Stomach (tissue), 9 donors: ENCODE measurements around the gene MAP3K6. TPM values are rescaled to one million over a fixed set of nuclear protein-coding genes. Genes with fewer than 3 reads are reported as not detected.

Source experiments
- DNase-seq, 2 donors: peaks; one replicate each; pipeline versions ENCODE4 v3.0.0 to v3.0.0-alpha.2; 2013 to 2019
- H3K27ac ChIP-seq, 5 donors: fragments of 200-600 bp in 4 of 5; sonication (generic) in 4 of 5; one replicate each; pipeline ENCODE4 v1.5.1; 2013 to 2019; ENCODE audit warnings: mild to moderate bottlenecking in 1 of 5, moderate library complexity in 1 of 5
- H3K27me3 ChIP-seq, 3 donors: fragments of 200-600 bp; sonication (generic); one replicate each; pipeline ENCODE4 v1.5.1; 2017 to 2019; ENCODE audit warnings: mixed run types in 1 of 3
- H3K36me3 ChIP-seq, 4 donors: fragments of 200-600 bp; sonication (generic); 1 replicate in 3 of 4; 2 replicates in 1 of 4; pipeline ENCODE4 v1.5.1; 2016 to 2019
- H3K4me1 ChIP-seq, 4 donors: fragments of 200-600 bp; sonication (generic); one replicate each; pipeline ENCODE4 v1.5.1; 2016 to 2019
- H3K4me3 ChIP-seq, 4 donors: fragments of 200-600 bp; sonication (generic) in 3 of 4; one replicate each; pipeline ENCODE4 v1.5.1; 2016 to 2019; ENCODE audit warnings: mild to moderate bottlenecking in 1 of 4
- H3K9me3 ChIP-seq, 4 donors: fragments of 200-600 bp; sonication (generic); one replicate each; pipeline ENCODE4 v1.5.1; 2016 to 2019
- CTCF ChIP-seq, 7 experiments: fragments of 450-650 bp in 4 of 7; fragments of 200-600 bp in 3 of 7; sonication (generic) in 3 of 7; IDR thresholded peaks; one replicate each; pipeline ENCODE4 v1.5.1; 2016 to 2019; ENCODE audit warnings: antibody characterized with exemption in 7 of 7, control low read depth in 2 of 7, mild to moderate bottlenecking in 1 of 7
- EP300 ChIP-seq: sonication (generic); formaldehyde crosslinking; IDR thresholded peaks from one replicate; pipeline ENCODE4 v1.6.1; 2017; ENCODE audit warnings: antibody characterized with exemption
- POLR2A ChIP-seq, 4 donors: fragments of 450-650 bp; IDR thresholded peaks; one replicate each; pipeline ENCODE4 v1.6.1; 2016; ENCODE audit warnings: antibody characterized with exemption in 4 of 4, control low read depth in 2 of 4, mild to moderate bottlenecking in 1 of 4, moderate library complexity in 1 of 4
- POLR2AphosphoS5 ChIP-seq, 3 donors: sonication (generic); formaldehyde crosslinking; IDR thresholded peaks; one replicate each; pipeline ENCODE4 v1.6.1; 2016; ENCODE audit warnings: antibody characterized with exemption in 3 of 3
- WGBS, 5 donors: extraction: QIAGEN DNeasy Blood & Tissue Kit in 3 of 5; methylation state at CpG; one replicate each; pipeline versions ENCODE4 v1.1.5 to v1.1.7; 2013 to 2018; 5-methylcytosine and 5-hydroxymethylcytosine counted together
- intact Hi-C: fragments of 100-400 bp; cut with DNase I; formaldehyde crosslinking; loops from one replicate; pipeline ENCODE4 v1.15.1; 2023; ENCODE audit warnings: low total_unique reads
- polyA plus RNA-seq, 3 donors: library from polyadenylated mRNA; stranded (reverse); fragments of 200-250 nt; gene quantifications; one replicate each; pipeline ENCODE4 v1.2.3, GENCODE V29; 2013
- small RNA-seq, 4 donors: library from RNA; depleted of rRNA; stranded (forward); fragments of <200 nt; gene quantifications; one replicate each; pipeline ENCODE3, GENCODE V24; 2016
- total RNA-seq, 5 donors: library from RNA; depleted of rRNA; stranded (reverse); fragments of >200 nt; gene quantifications; one replicate each; pipeline versions ENCODE4 v1.1.0 to v1.2.3, GENCODE V29; 2014 to 2016
- donor health status: healthy with polysubstance abuse.
- donor health status: Bipolar disorder and iron deficiency.
- donor health status: healthy.

The MAP3K6 gene
- total and polyA plus RNA-seq, 8 donors = 11.6 to 110 (median 36.2) TPM

GRCh38 chr1:27306892-27307761 is 59.6 kb downstream of the MAP3K6 start:
- TF ChIP-seq POLR2A (IDR thresholded peaks at IDR 0.05) = no peak
- no peak for TF ChIP-seq POLR2AphosphoS5 (IDR thresholded peaks at IDR 0.05)
- no peak for TF ChIP-seq EP300
- TF ChIP-seq CTCF (IDR thresholded peaks at IDR 0.05) = no peak
- Histone ChIP-seq H3K4me1 (no peaks in the 10 kb centered on the region), H3K4me3 (no peak overlapping the region), H3K9me3 (no peaks in the 10 kb centered on the region), H3K27ac (no peak overlapping the region), H3K36me3 (peaks cover 24 to 71% (median 68%) of the 10 kb centered on the region in 4 donors), H3K27me3 (no peaks in the 10 kb centered on the region)
- intact Hi-C loops = loop anchor here (10.0 kb wide), 1 partner anchor 298 kb away; the partner anchor contains the start of gene AHDC1
- WGBS, 5 donors = 72 to 86% (median 79%) methylated on average over 11 of the region's 11 CpGs
- DNase-seq = peak in 1 of 2 donors; percentile 57

- 83 to 95% (median 91%) methylated on average over 10 to 11 of the region's 11 CpGs for WGBS, 5 donors
- intact Hi-C loops = loop anchor here (10.0 kb wide), 1 partner anchor 299 kb away; the partner anchor contains the start of gene AHDC1
- Histone ChIP-seq H3K4me1 (peaks cover 0 to 7% (median 4%) of the 10 kb centered on the region in 4 donors), H3K36me3 (peaks cover 30 to 76% (median 72%) of the 10 kb centered on the region in 4 donors), H3K27me3 (no peaks in the 10 kb centered on the region), H3K4me3 (no peak overlapping the region), H3K27ac (no peak overlapping the region), H3K9me3 (no peaks in the 10 kb centered on the region)
- DNase-seq = no peak
- TF ChIP-seq POLR2A (IDR thresholded peaks at IDR 0.05) = no peak
- TF ChIP-seq POLR2AphosphoS5 (IDR thresholded peaks at IDR 0.05) = no peak
- TF ChIP-seq EP300 = no peak
- no peak for TF ChIP-seq CTCF (IDR thresholded peaks at IDR 0.05)
These were observed 60.7 kb downstream of the MAP3K6 start for GRCh38 chr1:27306071-27306470.

Small RNA genes within 50 kb of the gene (small RNA-seq; reads per million reads assigned to genes)
- gene RNU6-48P = 0 reads per million in 4 donors

Other genes with a start within 250 kb of the MAP3K6 start
- 100 to 1,000 TPM in 1 of 5 donors, 10 to 100 TPM in 4; 25.7 to 132 (median 42.0) TPM for gene SLC9A1, start 211.8 kb downstream of the MAP3K6 start, total RNA-seq
- 10 to 100 TPM; 16.3 to 27.6 (median 19.2) TPM for gene SLC9A1, start 211.8 kb downstream of the MAP3K6 start, polyA plus RNA-seq
- 10 to 100 TPM; 17.7 to 51.9 (median 35.3) TPM for gene WDTC1, start 132.3 kb downstream of the MAP3K6 start, total RNA-seq
- gene WDTC1, start 132.3 kb downstream of the MAP3K6 start, polyA plus RNA-seq = 10 to 100 TPM in 2 of 3 donors, 1 to 10 TPM in 1; 7.8 to 21.4 (median 20.0) TPM
- 10 to 100 TPM in 3 of 5 donors, 1 to 10 TPM in 2; 1.8 to 18.8 (median 16.5) TPM for gene TMEM222, start 44.8 kb downstream of the MAP3K6 start, total RNA-seq
- gene TMEM222, start 44.8 kb downstream of the MAP3K6 start, polyA plus RNA-seq = 10 to 100 TPM; 28.5 to 39.9 (median 38.6) TPM
- gene SYTL1, start 24.9 kb downstream of the MAP3K6 start, total RNA-seq = 10 to 100 TPM; 15.6 to 65.1 (median 23.2) TPM
- 100 to 1,000 TPM in 2 of 3 donors, 10 to 100 TPM in 1; 78.5 to 222 (median 137) TPM for gene SYTL1, start 24.9 kb downstream of the MAP3K6 start, polyA plus RNA-seq
- gene FCN3, start 7.9 kb upstream of the MAP3K6 start, total RNA-seq = 10 to 100 TPM in 1 of 5 donors, 1 to 10 TPM in 1, under 1 TPM in 1, not detected in 2; 0.55 to 15.2 (median 2.8) TPM
- 10 to 100 TPM in 1 of 3 donors, 1 to 10 TPM in 2; 4.1 to 10.8 (median 5.0) TPM for gene FCN3, start 7.9 kb upstream of the MAP3K6 start, polyA plus RNA-seq
- not detected for gene CD164L2, start 16.4 kb upstream of the MAP3K6 start, total RNA-seq
- gene CD164L2, start 16.4 kb upstream of the MAP3K6 start, polyA plus RNA-seq = 1 to 10 TPM in 2 of 3 donors, not detected in 1; 1.5 to 8.7 TPM
- gene GPR3, start 25.7 kb upstream of the MAP3K6 start, total RNA-seq = under 1 TPM in 2 of 5 donors, not detected in 3; 0.18 to 0.43 TPM
- under 1 TPM in 2 of 3 donors, not detected in 1; 0.25 to 0.30 TPM for gene GPR3, start 25.7 kb upstream of the MAP3K6 start, polyA plus RNA-seq
- gene WASF2, start 123.2 kb upstream of the MAP3K6 start, total RNA-seq = 10 to 100 TPM; 47.0 to 82.1 (median 65.3) TPM
- gene WASF2, start 123.2 kb upstream of the MAP3K6 start, polyA plus RNA-seq = 10 to 100 TPM; 24.7 to 31.9 (median 25.7) TPM
- gene AHDC1, start 237.2 kb upstream of the MAP3K6 start, total RNA-seq = 10 to 100 TPM; 10.8 to 95.0 (median 35.1) TPM
- gene AHDC1, start 237.2 kb upstream of the MAP3K6 start, polyA plus RNA-seq = 10 to 100 TPM in 1 of 3 donors, 1 to 10 TPM in 2; 5.8 to 10.3 (median 8.3) TPM